Common myeloid progenitor, CD34-positive (primary cell): ENCODE data around the gene FOSL2.

Source experiments
- CTCF ChIA-PET: fragments of 350-600 bp; sonication (Branson Sonifier 250); formaldehyde crosslinking; loops from one replicate; lab custom pipeline; 2021; ENCODE audit warnings: antibody characterized with exemption; lab: Charles Lee
- POLR2A ChIA-PET: fragments of 350-600 bp; sonication (Branson Sonifier 250); formaldehyde crosslinking; loops from one replicate; lab custom pipeline; 2021; ENCODE audit warnings: antibody characterized with exemption; lab: Charles Lee
- DNase-seq, 3 donors: peaks; one replicate each; pipeline versions ENCODE4 v3.0.0 to v3.0.0-alpha.2; 2013
- H3K27ac ChIP-seq, 2 experiments: 1 replicate in 1 of 2; 2 replicates in 1 of 2; pipeline ENCODE4 v1.7.0; 2013; ENCODE audit warnings: inconsistent platforms in 2 of 2, low read length in 2 of 2, mild to moderate bottlenecking in 2 of 2, low read depth in 1 of 2, moderate library complexity in 1 of 2; ENCODE audit not compliant: severe bottlenecking in 2 of 2, insufficient read depth in 1 of 2, poor library complexity in 1 of 2
- H3K27me3 ChIP-seq, 5 experiments: replicated peaks in 2 of 5; 1 replicate in 3 of 5; 2 replicates in 2 of 5; pipeline versions ENCODE4 v1.6.1 to v1.7.0; 2013; ENCODE audit warnings: low read length in 4 of 5, mild to moderate bottlenecking in 2 of 5, moderate library complexity in 2 of 5, inconsistent platforms in 1 of 5; ENCODE audit not compliant: insufficient read depth in 5 of 5, control insufficient read depth in 4 of 5
- H3K36me3 ChIP-seq, 4 experiments: 1 replicate in 2 of 4; 2 replicates in 2 of 4; pipeline versions ENCODE4 v1.6.1 to v1.7.0; 2013; ENCODE audit warnings: low read length in 3 of 4, control low read depth in 1 of 4, mild to moderate bottlenecking in 1 of 4; ENCODE audit not compliant: control insufficient read depth in 4 of 4, insufficient read depth in 4 of 4
- H3K4me1 ChIP-seq, 4 experiments: 1 replicate in 3 of 4; 2 replicates in 1 of 4; pipeline versions ENCODE4 v1.6.1 to v1.7.1; 2013; ENCODE audit warnings: low read length in 3 of 4, mild to moderate bottlenecking in 3 of 4, control low read depth in 1 of 4, inconsistent platforms in 1 of 4, moderate library complexity in 1 of 4; ENCODE audit not compliant: control insufficient read depth in 4 of 4, insufficient read depth in 4 of 4; ENCODE audit errors: control extremely low read depth in 1 of 4
- H3K4me3 ChIP-seq, 7 experiments: 1 replicate in 4 of 7; 2 replicates in 3 of 7; pipeline versions ENCODE4 v1.5.1 to v1.7.0; 2013; ENCODE audit warnings: mild to moderate bottlenecking in 7 of 7, low read length in 6 of 7, moderate library complexity in 6 of 7, inconsistent platforms in 2 of 7, low read depth in 2 of 7, control low read depth in 1 of 7; ENCODE audit not compliant: insufficient read depth in 4 of 7, control insufficient read depth in 1 of 7; ENCODE audit errors: extremely low read depth in 1 of 7
- H3K9me3 ChIP-seq, 5 experiments: 1 replicate in 4 of 5; 2 replicates in 1 of 5; pipeline versions ENCODE4 v1.6.1 to v1.7.1; 2013; ENCODE audit warnings: low read length in 4 of 5, mild to moderate bottlenecking in 2 of 5, inconsistent platforms in 1 of 5, low read depth in 1 of 5, moderate library complexity in 1 of 5; ENCODE audit not compliant: control insufficient read depth in 4 of 5, insufficient read depth in 2 of 5; ENCODE audit errors: control extremely low read depth in 1 of 5
- WGBS: methylation state at CpG from one replicate; pipeline ENCODE4 v1.1.5; 2013; ENCODE audit not compliant: insufficient coverage; 5-methylcytosine and 5-hydroxymethylcytosine counted together

Gene FOSL2

GRCh38 chr2:28347193-28347592 is 45.5 kb upstream of the FOSL2 start:
- CTCF ChIA-PET: interaction anchor here (1.1 to 2.9 kb wide), 5 partner anchors 14 to 36 kb away, joined by 5 to 10 read pairs (median 7); no protein-coding TSS in a partner anchor
- 91% methylated on average over 4 of the region's 6 CpGs for WGBS
- H3K27ac ChIP-seq: peak overlapping the region in 1 of 2 experiments; percentile 43
- peaks cover 3 to 21% (median 15%) of the 10 kb centered on the region in 4 experiments for H3K4me1 ChIP-seq
- POLR2A ChIA-PET: interaction anchor here (0.6 to 1.6 kb wide), 4 partner anchors 12 to 36 kb away, joined by 4 to 7 read pairs (median 5); no protein-coding TSS in a partner anchor
- no peaks in the 10 kb centered on the region for H3K9me3 ChIP-seq
- no peak overlapping the region for H3K4me3 ChIP-seq
- no peaks in the 10 kb centered on the region for H3K36me3 ChIP-seq
- no peak for DNase-seq
- H3K27me3 ChIP-seq: no peaks in the 10 kb centered on the region

- CTCF ChIA-PET: interaction anchor here (1.1 to 2.9 kb wide), 5 partner anchors 14 to 35 kb away, joined by 5 to 10 read pairs (median 7); no protein-coding TSS in a partner anchor
- Histone ChIP-seq H3K36me3 (no peaks in the 10 kb centered on the region), H3K27me3 (no peaks in the 10 kb centered on the region), H3K4me1 (peaks cover 3 to 21% (median 15%) of the 10 kb centered on the region in 4 experiments), H3K4me3 (peak overlapping the region in 2 of 7 experiments; percentile 12 to 19), H3K27ac (peak overlapping the region in 1 of 2 experiments; percentile 43), H3K9me3 (no peaks in the 10 kb centered on the region)
- WGBS: 88% methylated on average over 9 of the region's 9 CpGs
- POLR2A ChIA-PET: interaction anchor here (0.7 to 1.6 kb wide), 6 partner anchors 9 to 43 kb away, joined by 4 to 7 read pairs (median 6); no protein-coding TSS in a partner anchor
- no peak for DNase-seq
These were observed 45.1 kb upstream of the FOSL2 start for GRCh38 chr2:28347596-28347995.

GRCh38 chr2:28348149-28348567 is 44.5 kb upstream of the FOSL2 start:
- peak; percentile 81 to 92 (median 88) for DNase-seq
- CTCF ChIA-PET: interaction anchor here (1.1 to 2.9 kb wide), 5 partner anchors 14 to 35 kb away, joined by 5 to 10 read pairs (median 7); no protein-coding TSS in a partner anchor

GRCh38 chr2:28348921-28349320 is 43.7 kb upstream of the FOSL2 start:
- Histone ChIP-seq H3K27me3 (no peaks in the 10 kb centered on the region), H3K9me3 (no peaks in the 10 kb centered on the region), H3K36me3 (no peaks in the 10 kb centered on the region), H3K4me3 (no peak overlapping the region), H3K27ac (no peak overlapping the region), H3K4me1 (peaks cover 3 to 16% (median 13%) of the 10 kb centered on the region in 4 experiments)
- no peak for DNase-seq
- 98% methylated on average over 8 of the region's 11 CpGs for WGBS
- CTCF ChIA-PET: interaction anchor here (0.7 to 2.9 kb wide), 5 partner anchors 8 to 458 kb away, joined by 3 to 10 read pairs (median 3); partner anchors contain the start of gene BABAM2
- POLR2A ChIA-PET: interaction anchor here (0.6 to 1.6 kb wide), 3 partner anchors 10 to 44 kb away, joined by 3 to 7 read pairs (median 4); no protein-coding TSS in a partner anchor

More at GRCh38 chr2:28348149-28348567, 44.5 kb upstream of the FOSL2 start:
- peak overlapping the region in 3 of 7 experiments; percentile 19 to 34 (median 32) for H3K4me3 ChIP-seq
- POLR2A ChIA-PET: interaction anchor here (0.6 to 1.6 kb wide), 8 partner anchors 8 to 573 kb away, joined by 3 to 7 read pairs (median 5); no protein-coding TSS in a partner anchor
- peaks cover 3 to 17% (median 15%) of the 10 kb centered on the region in 4 experiments for H3K4me1 ChIP-seq
- H3K27me3 ChIP-seq: no peaks in the 10 kb centered on the region
- 4% methylated on average over 4 of the region's 10 CpGs for WGBS
- no peaks in the 10 kb centered on the region for H3K36me3 ChIP-seq
- H3K27ac ChIP-seq: peak overlapping the region in 1 of 2 experiments; percentile 43
- H3K9me3 ChIP-seq: no peaks in the 10 kb centered on the region

- Histone ChIP-seq H3K9me3 (no peaks in the 10 kb centered on the region), H3K27ac (no peak overlapping the region), H3K27me3 (no peaks in the 10 kb centered on the region), H3K4me3 (no peak overlapping the region), H3K4me1 (peaks cover 3 to 16% (median 13%) of the 10 kb centered on the region in 4 experiments), H3K36me3 (no peaks in the 10 kb centered on the region)
- 86% methylated on average over 7 of the region's 11 CpGs for WGBS
- no peak for DNase-seq
- CTCF ChIA-PET: interaction anchor here (0.6 to 2.9 kb wide), 8 partner anchors 9 to 544 kb away, joined by 3 to 10 read pairs (median 3); no protein-coding TSS in a partner anchor
- POLR2A ChIA-PET: interaction anchor here (0.6 kb wide), 1 partner anchor 28 kb away, joined by 4 read pairs; no protein-coding TSS in a partner anchor
These were observed 43.0 kb upstream of the FOSL2 start for GRCh38 chr2:28349546-28350165.

- DNase-seq: no peak
- WGBS: 96% methylated on average over 16 of the region's 17 CpGs
- no peak overlapping the region for H3K27ac ChIP-seq
- H3K36me3 ChIP-seq: no peaks in the 10 kb centered on the region
- H3K4me1 ChIP-seq: peaks cover 3 to 20% (median 14%) of the 10 kb centered on the region in 4 experiments
- H3K4me3 ChIP-seq: no peak overlapping the region
- no peaks in the 10 kb centered on the region for H3K9me3 ChIP-seq
- CTCF ChIA-PET: interaction anchor here (0.6 to 1.5 kb wide), 6 partner anchors 9 to 545 kb away, joined by 3 to 5 read pairs (median 3); partner anchors contain the start of gene FOSL2
- POLR2A ChIA-PET: interaction anchor here (0.7 to 0.9 kb wide), 2 partner anchors 16 to 64 kb away, joined by 3 to 5 read pairs; no protein-coding TSS in a partner anchor
- H3K27me3 ChIP-seq: no peaks in the 10 kb centered on the region
These were observed 42.5 kb upstream of the FOSL2 start for GRCh38 chr2:28350196-28350595.
